Measurements from ENCODE around the gene WAPL.
"Not testable (repeated sequence)": the region's sequence is repeated elsewhere in the genome, so short reads cannot be mapped to it uniquely, and the experiment has no call there.

WAPL gene, protein sequence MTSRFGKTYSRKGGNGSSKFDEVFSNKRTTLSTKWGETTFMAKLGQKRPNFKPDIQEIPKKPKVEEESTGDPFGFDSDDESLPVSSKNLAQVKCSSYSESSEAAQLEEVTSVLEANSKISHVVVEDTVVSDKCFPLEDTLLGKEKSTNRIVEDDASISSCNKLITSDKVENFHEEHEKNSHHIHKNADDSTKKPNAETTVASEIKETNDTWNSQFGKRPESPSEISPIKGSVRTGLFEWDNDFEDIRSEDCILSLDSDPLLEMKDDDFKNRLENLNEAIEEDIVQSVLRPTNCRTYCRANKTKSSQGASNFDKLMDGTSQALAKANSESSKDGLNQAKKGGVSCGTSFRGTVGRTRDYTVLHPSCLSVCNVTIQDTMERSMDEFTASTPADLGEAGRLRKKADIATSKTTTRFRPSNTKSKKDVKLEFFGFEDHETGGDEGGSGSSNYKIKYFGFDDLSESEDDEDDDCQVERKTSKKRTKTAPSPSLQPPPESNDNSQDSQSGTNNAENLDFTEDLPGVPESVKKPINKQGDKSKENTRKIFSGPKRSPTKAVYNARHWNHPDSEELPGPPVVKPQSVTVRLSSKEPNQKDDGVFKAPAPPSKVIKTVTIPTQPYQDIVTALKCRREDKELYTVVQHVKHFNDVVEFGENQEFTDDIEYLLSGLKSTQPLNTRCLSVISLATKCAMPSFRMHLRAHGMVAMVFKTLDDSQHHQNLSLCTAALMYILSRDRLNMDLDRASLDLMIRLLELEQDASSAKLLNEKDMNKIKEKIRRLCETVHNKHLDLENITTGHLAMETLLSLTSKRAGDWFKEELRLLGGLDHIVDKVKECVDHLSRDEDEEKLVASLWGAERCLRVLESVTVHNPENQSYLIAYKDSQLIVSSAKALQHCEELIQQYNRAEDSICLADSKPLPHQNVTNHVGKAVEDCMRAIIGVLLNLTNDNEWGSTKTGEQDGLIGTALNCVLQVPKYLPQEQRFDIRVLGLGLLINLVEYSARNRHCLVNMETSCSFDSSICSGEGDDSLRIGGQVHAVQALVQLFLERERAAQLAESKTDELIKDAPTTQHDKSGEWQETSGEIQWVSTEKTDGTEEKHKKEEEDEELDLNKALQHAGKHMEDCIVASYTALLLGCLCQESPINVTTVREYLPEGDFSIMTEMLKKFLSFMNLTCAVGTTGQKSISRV (N-terminal part only)

DNA sequence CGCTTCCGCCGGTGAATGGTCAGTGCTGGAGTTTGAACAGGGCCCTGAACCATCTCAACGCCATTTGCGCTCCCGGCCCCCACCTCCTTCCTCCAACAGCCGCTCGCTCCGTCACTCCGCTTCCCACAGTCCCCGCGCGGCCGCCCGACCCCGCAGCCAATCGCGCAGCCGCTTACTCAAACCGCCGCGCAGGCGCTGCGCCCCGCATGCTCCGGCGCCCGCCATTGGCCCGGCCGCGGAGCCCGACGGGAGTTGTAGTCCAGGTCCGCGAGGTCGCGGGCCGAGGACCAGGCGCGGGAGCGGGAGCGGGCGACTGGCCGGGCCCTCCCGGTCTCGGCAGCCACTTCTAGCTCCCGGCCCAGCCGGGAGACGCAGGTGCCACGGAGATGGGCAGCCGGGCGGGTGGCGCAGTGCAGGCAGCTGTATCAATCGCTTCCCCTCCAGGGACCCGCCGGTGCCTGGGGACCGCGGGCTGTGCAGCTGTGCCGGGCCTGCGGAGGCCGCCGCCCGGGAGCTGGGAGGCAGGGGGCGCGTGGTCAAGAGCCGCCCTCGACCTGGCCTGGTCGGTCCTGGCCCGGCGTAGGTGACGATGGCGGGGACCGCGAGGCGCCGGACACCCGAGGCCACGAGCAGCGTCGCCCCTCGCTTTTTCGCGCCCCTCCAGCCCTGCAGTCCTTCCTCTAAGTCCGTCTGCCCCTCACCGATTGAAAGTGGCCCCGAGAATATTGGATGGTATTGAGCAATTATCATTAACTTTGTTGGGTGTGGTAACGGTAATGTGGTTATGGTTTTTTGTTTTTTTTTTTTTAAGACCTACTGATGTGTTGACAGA lies at the start of gene WAPL:
TSS of gene WAPL (minus strand) at position 115 of the 832 bp plus-strand sequence. CDS start 3,723 bp downstream, outside the sequence.
- DNase-seq (ENCODE audit: low spot score), result peak; percentile 91

DNA sequence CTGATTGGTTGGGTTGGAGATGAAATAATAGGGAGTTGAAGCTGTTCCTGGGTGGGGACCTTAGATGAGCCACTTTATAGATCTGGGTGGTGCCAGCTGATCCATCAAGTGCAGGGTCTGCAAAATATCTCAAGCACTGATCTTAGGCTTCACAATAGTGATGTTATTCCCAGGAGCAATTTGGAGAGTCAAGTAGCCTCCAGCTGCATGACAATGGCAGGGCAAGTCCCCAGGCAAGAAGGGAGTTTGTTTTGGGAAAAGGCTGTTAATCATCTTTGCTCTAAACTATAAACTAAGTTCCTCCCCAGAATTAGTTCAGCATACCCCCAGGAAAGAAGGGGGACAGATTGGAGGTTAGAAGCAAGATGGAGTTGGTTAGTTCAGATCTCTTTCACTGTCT lies 47.7 kb upstream of the WAPL start:
- no peak for DNase-seq (ENCODE audit: low spot score)

DNA sequence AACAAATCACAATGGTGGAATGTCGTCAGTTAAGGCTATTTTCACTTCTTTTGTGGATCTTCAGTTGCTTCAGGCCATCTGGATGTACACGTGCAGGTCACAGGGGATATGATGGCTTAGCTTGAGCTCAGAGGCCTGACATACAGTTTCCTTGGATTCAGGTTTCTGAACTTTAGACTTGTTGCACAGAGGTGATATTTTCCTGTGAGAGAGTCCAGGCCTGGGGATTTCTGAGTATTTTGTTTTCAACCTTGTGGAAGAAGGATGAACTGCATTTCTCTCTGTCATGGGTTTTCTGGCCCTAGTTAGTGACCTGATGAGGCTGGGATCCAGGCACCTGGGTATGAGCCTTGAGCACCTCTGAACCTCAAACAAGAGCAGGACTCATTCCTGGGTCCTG lies 44.9 kb upstream of the WAPL start:
- DNase-seq (ENCODE audit: low spot score), result not testable (repeated sequence)

DNA sequence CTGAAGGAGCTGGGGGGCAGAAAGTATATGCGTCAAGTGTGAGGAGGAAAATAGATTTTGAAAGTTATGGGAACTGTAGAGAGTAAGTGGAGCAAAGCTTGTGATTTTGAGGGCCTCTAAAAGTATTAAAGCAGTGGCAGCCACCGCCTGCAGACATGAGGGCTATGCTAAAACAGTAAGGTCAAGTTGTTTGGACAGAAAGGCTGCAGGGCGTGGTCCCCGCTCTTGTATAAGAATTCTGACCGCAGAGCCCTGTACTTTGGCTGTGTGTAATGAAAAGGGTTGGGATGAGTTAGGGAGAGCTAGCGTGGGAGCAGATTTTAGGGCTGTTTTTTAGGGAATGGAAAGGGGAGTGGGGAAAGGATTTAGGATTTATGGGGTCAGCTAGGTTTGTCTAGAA lies 41.7 kb upstream of the WAPL start:
- not testable (repeated sequence) for DNase-seq (ENCODE audit: low spot score)

DNA sequence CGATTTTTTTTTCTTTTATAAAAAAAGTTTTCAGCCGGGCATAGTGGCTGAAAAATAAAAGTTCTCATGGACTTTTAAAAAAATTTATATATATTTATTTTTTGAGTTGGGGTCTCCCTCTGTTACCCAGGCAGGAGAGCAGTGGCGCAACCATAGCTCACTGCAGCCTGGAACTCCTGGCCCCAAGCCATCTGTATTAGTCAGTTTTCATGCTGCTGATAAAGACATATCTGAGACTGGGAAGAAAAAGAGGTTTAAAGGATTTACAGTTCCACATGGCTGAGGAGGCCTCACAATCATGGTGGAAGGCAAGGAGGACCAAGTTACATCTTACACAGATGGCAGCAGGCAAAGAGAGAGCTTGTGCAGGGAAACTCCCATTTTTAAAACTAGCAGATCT lies 37.1 kb upstream of the WAPL start:
- not testable (repeated sequence) for DNase-seq (ENCODE audit: low spot score)

DNA sequence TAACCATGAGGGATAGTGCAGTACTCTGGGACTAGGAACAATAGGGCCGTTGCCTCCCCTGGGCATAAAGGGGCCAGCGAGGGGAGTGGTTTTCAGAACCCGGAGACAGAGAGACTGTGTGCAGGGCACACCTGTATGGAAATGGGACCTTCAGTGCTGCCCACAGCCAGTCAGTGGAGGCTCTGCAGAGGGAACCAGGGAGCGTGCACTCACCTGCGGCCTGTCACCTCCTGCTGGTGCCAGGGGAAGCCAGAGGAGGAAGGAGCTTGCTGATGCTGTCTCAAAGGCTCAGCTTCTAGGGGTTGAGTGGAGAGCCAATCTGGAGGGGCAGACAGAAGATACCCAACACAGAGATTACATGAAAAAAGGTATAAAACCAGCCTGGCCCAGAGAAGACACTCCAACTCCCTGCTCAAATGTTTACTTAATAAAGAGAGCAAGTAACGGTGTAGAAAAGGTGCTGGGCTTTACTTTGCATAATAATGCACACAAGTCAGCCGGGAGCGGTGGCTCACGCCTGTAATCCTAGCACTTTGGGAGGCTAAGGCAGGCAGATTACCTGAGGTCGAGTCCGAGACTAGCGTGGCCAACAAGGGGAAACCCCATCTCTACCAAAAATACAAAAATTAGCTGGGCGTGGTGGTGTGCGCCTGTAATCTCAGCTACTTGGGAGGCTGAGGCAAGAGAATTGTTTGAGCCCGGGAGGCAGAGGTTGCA lies 35.5 kb upstream of the WAPL start:
- no peak for DNase-seq (ENCODE audit: low spot score)

DNA sequence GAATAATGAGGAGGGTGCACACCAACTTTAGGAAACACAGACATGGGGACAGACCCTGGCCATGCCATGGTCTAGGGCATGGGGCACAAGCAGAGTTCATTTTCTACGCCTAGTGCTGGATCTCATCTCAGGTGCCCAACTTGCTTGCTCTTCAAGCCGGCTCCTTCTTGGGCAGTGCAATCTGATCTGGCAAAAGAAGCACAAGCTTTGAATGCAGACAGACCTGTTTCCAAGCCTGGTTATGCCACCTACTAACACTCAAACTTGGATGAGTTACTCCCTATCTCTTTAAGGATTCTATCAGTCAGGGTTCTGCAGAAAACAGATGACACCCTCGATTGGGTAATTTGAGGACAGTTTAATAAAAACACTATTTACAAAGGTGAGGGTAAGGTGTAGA lies 34.9 kb upstream of the WAPL start:
- DNase-seq (ENCODE audit: low spot score), result no peak

DNA sequence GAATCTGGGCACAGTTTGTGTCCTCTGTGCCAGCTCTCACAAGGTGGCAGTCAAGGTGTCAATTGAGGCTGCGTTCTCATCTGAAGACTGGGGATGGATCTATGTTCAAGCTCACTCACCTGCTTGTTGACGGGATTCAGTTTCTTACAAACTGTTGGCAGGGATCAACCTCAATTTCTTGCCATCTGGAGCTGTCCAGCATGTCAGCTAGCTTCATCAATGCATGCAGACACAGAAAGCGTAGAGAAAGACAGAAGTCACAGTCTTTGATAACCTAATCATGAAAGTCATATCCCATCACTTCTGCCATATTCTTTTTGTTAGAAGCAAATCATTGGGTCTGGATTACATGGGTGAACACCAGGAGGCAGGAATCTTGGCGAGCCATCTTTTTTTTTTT lies 32.0 kb upstream of the WAPL start:
- no peak for DNase-seq (ENCODE audit: low spot score)

DNA sequence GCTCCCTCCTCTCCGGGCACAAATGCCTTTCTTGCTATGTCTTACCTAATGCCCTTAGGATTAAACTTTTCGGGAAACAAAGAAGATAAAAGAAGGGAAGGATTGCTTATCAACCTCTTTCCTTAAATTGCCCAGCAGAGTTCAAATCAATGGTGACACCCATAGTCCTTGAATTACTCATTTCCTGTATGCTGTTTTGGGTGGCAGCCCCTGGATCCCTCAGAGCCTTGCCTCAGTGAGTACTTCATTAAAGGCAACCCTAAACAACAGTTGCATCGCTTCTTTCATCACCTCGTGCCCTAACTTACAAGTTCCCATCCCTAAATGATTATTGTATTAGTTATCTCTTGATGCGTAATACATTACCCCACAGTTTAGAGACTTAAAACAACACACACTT lies 31.6 kb upstream of the WAPL start:
- no peak for DNase-seq (ENCODE audit: low spot score)

DNA sequence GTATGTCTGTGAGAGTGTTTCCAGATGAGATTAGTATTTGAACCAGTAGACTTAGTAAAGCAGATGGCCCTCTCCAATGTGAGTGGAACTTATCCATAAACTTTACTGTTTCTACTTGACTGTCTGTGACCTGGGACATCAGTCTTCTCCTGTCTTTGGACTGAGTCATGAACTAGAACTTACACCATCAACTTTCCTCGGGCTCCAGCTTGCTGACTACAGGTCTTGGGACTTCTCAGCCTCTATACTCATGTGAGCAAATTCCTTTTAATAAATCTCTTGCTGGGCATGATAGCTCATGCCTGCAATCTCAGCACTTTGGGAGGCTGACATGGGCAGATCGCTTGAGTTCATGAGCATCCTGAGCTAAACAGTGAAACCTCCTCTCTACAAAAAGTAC lies 25.7 kb upstream of the WAPL start:
- DNase-seq (ENCODE audit: low spot score), result no peak

DNA sequence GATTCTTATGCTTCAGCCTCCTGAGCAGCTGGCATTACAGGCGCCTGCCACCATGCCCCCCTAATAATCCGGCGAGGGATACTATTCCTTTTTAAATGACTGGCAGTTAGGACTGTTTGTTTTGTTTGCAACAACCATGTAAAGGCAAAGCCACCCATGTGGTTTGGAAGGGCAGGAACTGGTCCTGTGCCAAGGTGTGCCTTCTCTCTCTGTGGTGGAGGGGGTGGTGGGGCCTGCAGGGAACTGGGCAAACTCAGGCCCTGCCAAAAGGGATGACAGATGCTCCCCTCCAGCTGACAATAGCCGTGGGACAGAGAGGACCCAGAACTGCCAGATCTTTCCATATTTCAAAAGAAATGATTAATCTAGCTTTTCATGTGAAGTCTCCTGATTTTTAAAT lies 23.5 kb upstream of the WAPL start:
- no peak for DNase-seq (ENCODE audit: low spot score)

DNA sequence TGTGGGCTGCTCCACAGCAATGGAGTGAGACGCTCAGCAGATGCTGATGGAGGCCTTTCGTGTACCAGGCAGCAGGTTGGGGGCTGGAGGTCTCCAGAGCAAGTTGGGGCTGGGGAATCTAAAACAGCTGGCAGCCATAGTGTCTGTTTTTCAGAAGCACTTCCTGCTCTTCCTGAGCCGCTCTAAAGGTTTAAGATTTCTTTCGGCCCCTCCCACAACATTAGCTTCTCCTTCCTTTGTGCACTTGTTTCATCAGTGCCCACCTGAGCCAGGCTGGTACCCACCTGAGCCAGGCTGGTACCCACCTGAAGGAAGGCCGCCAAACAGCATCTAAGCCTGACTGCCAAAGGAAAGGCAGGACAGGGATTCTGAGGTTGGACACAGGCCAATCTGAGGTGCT lies 18.4 kb upstream of the WAPL start:
- DNase-seq (ENCODE audit: low spot score), result no peak

DNA sequence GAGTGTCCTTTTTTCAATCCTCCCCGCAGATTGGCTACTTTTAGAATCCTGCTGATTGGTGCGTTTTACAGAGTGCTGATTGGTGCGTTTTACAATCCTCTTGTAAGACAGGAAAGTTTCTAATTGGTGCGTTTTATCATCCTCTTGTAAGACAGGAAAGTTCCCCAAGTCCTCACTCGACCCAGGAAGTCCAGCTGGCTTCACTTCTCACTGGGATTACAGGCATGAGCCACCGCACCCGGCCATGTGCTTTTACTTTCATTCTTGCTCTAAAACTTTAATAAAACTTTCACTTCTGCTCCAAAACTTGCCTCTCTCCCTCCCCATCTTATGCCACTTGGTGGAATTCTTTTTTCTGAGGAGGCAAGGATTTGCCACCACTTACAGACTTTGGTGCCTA lies 17.0 kb upstream of the WAPL start:
- DNase-seq (ENCODE audit: low spot score), result no peak

DNA sequence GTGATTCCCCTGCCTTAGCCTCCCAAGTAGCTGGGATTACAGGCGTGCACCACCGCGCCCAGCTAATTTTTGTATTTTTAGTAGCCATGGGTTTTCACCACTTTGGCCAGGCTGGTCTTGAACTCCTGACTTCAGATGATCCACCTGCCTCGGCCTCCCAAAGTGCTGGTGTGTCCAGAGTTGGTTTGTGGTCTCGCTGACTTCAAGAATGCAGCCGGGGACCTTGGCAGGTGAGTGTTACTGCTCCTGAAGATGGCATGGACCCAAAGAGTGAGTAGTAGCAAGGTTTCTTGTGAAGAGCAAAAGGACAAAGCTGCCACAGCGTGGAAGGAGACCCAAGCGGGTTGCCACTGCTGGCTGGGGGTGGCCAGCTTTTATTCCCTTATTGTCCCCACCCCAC lies 16.4 kb upstream of the WAPL start:
- not testable (repeated sequence) for DNase-seq (ENCODE audit: low spot score)

DNA sequence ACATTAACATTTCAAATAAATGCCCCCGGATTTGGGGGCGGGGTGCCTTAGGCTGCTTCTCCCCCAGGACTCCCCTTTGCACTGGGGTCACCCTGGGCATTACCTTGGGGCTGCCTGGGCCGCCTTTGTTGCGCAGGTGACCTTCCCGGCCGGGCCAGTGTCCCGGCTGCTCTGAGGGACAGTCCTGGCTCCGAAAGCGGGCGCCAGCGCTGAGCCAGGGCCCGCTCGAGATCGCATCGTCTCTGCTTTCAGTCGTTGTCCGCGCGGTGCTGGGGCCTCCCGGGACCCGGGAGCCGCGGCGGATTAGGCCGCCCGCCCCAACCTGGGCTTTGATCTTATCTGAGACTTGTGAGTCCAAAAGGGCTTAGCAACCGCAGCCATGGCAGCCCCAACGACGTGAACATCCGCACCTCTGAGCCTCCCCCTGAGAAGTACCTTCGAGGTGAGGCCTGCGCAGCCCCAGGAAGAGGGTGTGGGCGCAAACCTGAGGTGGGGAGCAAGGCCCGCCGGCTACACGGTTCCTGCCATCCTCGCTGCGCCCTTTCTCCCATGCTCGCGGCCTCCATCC lies 14.8 kb upstream of the WAPL start:
- peak; percentile 46 for DNase-seq (ENCODE audit: low spot score)

DNA sequence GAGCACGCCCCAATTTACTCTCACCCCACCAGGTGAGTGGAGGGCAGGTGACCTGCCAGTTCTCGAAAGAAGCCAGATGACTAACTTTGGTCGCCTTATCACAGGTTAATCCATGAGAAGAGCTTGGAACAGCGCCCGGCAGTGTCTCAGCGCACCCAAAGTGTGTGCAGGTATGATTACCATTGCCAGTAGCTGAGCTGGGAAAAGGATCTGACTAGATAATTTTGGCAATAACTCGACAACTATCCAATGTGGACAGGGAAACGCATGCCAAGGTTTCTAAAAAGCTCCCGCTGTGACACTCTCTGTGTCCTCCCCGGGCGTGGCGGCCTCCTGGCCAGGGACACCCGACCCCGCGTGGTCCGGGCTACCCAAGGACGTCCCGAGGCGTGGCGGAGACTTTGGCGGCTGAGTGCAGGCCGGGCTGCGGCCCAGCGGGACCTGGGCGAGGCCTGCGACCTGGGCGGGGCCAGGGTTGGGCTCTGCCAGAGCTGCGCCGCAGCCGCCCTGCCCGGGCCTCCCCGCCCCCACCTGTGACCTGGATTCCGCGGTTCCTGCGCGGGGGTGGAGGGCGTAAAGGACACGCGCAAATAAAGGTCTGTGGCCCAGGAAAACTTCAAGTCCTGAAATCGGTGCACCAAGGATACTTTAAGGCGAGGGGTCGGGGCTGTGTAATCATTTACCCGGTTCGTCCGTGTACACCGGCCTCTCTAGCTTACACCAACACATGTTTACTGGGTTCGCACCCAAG lies 13.7 kb upstream of the WAPL start:
- peak; percentile 25 for DNase-seq (ENCODE audit: low spot score)

DNA sequence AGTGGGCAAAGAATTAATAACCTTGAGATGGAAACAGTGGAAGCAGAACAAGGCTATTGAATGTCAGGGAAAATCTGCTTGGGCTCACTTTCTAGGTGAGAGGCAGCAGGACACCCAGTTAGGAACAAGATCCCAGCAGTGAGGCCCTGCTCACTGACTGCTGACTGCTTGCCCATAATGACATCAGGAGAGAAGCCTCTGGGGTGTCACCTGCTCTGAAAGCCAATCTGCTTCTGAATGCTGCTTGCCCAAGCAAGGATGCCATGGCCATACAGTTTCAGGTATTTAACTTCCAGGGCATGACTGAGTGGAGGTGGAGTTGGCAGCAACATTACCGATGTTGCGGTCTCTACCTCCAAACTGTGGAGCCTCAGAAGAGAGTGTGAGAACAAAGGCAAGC lies 11.7 kb upstream of the WAPL start:
- DNase-seq (ENCODE audit: low spot score), result no peak

DNA sequence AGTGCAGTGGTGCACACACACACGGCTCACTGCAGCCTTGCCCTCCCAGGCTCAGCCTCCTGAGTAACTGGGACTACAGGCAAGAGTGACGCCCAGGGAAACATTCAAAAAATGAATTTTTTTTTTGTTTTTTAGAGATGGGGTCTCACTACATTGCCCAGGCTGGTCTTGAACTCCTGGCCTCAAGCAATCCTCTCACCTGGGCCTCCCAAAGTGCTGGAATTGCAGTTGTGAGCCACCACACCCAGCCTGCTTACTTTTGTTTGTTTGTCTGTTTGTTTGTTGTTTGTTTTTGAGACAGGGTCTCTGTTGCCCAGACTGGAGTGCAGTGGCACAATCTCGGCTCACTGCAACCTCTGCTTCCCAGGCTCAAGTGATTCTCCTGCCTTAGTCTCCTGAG lies 7.1 kb upstream of the WAPL start:
- not testable (repeated sequence) for DNase-seq (ENCODE audit: low spot score)

DNA sequence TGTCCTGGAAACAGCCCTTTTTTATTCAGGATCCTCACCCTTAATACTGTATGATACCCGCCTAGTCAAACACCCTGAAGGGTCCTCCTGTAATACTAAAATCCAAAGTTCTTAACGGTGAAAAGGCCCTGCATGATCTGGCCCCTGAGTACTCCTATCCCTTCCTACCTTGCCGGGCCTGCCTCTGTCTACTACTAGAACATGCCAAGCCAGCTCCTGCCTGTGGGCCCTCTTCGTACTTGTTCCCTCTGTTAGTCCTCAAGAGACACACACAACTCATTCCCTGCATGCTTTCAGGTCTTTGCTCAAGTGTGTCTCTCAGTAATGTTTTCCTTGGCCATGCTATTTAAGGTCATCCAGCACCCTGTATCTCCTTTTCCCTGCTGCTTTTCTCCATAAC lies 5.0 kb upstream of the WAPL start:
- DNase-seq (ENCODE audit: low spot score), result no peak

DNA sequence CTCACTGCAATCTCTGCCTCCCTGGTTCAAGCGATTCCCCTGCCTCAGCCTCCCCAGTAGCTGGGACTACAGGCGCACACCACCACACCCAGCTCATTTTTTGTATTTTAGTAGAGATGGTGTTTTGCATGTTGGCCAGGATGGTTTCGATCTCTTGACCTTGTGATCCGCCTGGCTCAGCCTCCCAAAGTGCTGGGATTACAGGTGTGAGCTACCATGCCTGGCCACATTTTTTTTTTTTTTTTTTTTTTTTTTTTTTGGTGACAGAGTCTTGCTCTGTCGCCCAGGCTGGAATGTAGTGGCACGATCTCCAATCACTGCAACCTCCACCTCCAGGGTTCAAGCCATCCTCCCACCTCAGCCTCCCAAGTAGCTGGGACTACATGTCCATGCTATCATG lies 4.1 kb upstream of the WAPL start:
- DNase-seq (ENCODE audit: low spot score), result not testable (repeated sequence)
